ENCODE data around the gene PAPPA. TPM values are rescaled to one million over a fixed set of nuclear protein-coding genes. Genes with fewer than 3 reads are reported as not detected.

Gene PAPPA
- total and polyA plus RNA-seq, 9 of the 15 experiments (the other 6 are each of a cell fraction or from before 2014, with no cell fraction given), result 0.06 to 0.18 (median 0.11) TPM

DNA sequence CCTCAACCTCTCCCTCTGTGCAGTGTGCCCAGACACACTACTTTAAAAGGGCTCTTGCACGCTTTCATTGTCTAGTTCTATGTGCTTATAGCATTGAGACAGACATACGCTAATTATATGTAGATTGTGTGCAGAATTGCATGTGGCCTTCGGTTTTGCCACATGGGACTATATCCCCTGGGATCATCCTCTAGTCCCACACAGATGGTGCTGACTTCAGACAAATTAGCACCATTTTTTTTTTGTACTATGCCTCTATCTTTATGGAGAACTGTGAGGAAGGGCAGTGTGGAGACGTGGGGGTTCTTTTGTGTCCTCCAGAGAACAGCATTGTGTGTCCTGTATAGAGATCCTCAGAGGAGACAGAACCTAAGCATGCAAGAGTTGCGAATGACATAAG lies 29.3 kb downstream of the PAPPA start (continued):
- TF ChIP-seq, protein P1, sequence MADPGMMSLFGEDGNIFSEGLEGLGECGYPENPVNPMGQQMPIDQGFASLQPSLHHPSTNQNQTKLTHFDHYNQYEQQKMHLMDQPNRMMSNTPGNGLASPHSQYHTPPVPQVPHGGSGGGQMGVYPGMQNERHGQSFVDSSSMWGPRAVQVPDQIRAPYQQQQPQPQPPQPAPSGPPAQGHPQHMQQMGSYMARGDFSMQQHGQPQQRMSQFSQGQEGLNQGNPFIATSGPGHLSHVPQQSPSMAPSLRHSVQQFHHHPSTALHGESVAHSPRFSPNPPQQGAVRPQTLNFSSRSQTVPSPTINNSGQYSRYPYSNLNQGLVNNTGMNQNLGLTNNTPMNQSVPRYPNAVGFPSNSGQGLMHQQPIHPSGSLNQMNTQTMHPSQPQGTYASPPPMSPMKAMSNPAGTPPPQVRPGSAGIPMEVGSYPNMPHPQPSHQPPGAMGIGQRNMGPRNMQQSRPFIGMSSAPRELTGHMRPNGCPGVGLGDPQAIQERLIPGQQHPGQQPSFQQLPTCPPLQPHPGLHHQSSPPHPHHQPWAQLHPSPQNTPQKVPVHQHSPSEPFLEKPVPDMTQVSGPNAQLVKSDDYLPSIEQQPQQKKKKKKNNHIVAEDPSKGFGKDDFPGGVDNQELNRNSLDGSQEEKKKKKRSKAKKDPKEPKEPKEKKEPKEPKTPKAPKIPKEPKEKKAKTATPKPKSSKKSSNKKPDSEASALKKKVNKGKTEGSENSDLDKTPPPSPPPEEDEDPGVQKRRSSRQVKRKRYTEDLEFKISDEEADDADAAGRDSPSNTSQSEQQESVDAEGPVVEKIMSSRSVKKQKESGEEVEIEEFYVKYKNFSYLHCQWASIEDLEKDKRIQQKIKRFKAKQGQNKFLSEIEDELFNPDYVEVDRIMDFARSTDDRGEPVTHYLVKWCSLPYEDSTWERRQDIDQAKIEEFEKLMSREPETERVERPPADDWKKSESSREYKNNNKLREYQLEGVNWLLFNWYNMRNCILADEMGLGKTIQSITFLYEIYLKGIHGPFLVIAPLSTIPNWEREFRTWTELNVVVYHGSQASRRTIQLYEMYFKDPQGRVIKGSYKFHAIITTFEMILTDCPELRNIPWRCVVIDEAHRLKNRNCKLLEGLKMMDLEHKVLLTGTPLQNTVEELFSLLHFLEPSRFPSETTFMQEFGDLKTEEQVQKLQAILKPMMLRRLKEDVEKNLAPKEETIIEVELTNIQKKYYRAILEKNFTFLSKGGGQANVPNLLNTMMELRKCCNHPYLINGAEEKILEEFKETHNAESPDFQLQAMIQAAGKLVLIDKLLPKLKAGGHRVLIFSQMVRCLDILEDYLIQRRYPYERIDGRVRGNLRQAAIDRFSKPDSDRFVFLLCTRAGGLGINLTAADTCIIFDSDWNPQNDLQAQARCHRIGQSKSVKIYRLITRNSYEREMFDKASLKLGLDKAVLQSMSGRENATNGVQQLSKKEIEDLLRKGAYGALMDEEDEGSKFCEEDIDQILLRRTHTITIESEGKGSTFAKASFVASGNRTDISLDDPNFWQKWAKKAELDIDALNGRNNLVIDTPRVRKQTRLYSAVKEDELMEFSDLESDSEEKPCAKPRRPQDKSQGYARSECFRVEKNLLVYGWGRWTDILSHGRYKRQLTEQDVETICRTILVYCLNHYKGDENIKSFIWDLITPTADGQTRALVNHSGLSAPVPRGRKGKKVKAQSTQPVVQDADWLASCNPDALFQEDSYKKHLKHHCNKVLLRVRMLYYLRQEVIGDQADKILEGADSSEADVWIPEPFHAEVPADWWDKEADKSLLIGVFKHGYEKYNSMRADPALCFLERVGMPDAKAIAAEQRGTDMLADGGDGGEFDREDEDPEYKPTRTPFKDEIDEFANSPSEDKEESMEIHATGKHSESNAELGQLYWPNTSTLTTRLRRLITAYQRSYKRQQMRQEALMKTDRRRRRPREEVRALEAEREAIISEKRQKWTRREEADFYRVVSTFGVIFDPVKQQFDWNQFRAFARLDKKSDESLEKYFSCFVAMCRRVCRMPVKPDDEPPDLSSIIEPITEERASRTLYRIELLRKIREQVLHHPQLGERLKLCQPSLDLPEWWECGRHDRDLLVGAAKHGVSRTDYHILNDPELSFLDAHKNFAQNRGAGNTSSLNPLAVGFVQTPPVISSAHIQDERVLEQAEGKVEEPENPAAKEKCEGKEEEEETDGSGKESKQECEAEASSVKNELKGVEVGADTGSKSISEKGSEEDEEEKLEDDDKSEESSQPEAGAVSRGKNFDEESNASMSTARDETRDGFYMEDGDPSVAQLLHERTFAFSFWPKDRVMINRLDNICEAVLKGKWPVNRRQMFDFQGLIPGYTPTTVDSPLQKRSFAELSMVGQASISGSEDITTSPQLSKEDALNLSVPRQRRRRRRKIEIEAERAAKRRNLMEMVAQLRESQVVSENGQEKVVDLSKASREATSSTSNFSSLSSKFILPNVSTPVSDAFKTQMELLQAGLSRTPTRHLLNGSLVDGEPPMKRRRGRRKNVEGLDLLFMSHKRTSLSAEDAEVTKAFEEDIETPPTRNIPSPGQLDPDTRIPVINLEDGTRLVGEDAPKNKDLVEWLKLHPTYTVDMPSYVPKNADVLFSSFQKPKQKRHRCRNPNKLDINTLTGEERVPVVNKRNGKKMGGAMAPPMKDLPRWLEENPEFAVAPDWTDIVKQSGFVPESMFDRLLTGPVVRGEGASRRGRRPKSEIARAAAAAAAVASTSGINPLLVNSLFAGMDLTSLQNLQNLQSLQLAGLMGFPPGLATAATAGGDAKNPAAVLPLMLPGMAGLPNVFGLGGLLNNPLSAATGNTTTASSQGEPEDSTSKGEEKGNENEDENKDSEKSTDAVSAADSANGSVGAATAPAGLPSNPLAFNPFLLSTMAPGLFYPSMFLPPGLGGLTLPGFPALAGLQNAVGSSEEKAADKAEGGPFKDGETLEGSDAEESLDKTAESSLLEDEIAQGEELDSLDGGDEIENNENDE (IDR thresholded peaks at IDR 0.05; ENCODE audit: low read depth, low read length), result no peak
- TF ChIP-seq SIN3B (IDR thresholded peaks at IDR 0.05; ENCODE audit: low read depth) (no peak), ZNF57 (CRISPR knock-in tag; IDR thresholded peaks at IDR 0.05) (no peak), ZBED1 (IDR thresholded peaks at IDR 0.05) (no peak), C11orf30 (IDR thresholded peaks at IDR 0.05; ENCODE audit: low read depth) (no peak), ZSCAN32 (CRISPR knock-in tag; IDR thresholded peaks at IDR 0.05) (no peak)
- TF ChIP-seq, protein P2, sequence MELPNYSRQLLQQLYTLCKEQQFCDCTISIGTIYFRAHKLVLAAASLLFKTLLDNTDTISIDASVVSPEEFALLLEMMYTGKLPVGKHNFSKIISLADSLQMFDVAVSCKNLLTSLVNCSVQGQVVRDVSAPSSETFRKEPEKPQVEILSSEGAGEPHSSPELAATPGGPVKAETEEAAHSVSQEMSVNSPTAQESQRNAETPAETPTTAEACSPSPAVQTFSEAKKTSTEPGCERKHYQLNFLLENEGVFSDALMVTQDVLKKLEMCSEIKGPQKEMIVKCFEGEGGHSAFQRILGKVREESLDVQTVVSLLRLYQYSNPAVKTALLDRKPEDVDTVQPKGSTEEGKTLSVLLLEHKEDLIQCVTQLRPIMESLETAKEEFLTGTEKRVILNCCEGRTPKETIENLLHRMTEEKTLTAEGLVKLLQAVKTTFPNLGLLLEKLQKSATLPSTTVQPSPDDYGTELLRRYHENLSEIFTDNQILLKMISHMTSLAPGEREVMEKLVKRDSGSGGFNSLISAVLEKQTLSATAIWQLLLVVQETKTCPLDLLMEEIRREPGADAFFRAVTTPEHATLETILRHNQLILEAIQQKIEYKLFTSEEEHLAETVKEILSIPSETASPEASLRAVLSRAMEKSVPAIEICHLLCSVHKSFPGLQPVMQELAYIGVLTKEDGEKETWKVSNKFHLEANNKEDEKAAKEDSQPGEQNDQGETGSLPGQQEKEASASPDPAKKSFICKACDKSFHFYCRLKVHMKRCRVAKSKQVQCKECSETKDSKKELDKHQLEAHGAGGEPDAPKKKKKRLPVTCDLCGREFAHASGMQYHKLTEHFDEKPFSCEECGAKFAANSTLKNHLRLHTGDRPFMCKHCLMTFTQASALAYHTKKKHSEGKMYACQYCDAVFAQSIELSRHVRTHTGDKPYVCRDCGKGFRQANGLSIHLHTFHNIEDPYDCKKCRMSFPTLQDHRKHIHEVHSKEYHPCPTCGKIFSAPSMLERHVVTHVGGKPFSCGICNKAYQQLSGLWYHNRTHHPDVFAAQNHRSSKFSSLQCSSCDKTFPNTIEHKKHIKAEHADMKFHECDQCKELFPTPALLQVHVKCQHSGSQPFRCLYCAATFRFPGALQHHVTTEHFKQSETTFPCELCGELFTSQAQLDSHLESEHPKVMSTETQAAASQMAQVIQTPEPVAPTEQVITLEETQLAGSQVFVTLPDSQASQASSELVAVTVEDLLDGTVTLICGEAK (IDR thresholded peaks at IDR 0.05), result no peak
- TF ChIP-seq, protein P2 (CRISPR knock-in tag; IDR thresholded peaks at IDR 0.05), result no peak
